ENCODE data around the gene SF3B2. TPM values are rescaled to one million over a fixed set of nuclear protein-coding genes. Genes with fewer than 3 reads are reported as not detected.
A peak's percentile ranks its signal among the peaks of the same experiment; 100 is the strongest.

The SF3B2 gene
- total RNA-seq, 1 donor = 130 TPM

GRCh38 chr11:66012371-66012945 lies 39.7 kb upstream of the SF3B2 start:
- TF ChIP-seq CTCF (IDR thresholded peaks at IDR 0.05; ENCODE audit: insufficient read depth, low read depth, low read length) = no peak
- no peak for DNase-seq (ENCODE audit: low read depth)
- H3K4me3 ChIP-seq (ENCODE audit: low read depth, low read length) = no peak overlapping the region

- TF ChIP-seq CTCF (IDR thresholded peaks at IDR 0.05; ENCODE audit: insufficient read depth, low read depth, low read length) = no peak
- DNase-seq (ENCODE audit: low read depth) = no peak
Observed at GRCh38 chr11:66012946-66013761, 39.0 kb upstream of the SF3B2 start.

GRCh38 chr11:66013762-66014100 lies 38.4 kb upstream of the SF3B2 start:
- TF ChIP-seq CTCF (IDR thresholded peaks at IDR 0.05; ENCODE audit: insufficient read depth, low read depth, low read length) = no peak
- DNase-seq (ENCODE audit: low read depth) = no peak
- H3K4me3 ChIP-seq (ENCODE audit: low read depth, low read length) = no peak overlapping the region

More at GRCh38 chr11:66012946-66013761, 39.0 kb upstream of the SF3B2 start:
- H3K4me3 ChIP-seq (ENCODE audit: low read depth, low read length) = no peak overlapping the region

- no peak overlapping the region for H3K4me3 ChIP-seq (ENCODE audit: low read depth, low read length)
- DNase-seq (ENCODE audit: low read depth) = no peak
- TF ChIP-seq CTCF (IDR thresholded peaks at IDR 0.05; ENCODE audit: insufficient read depth, low read depth, low read length) = no peak
Observed at GRCh38 chr11:66014804-66015453, 37.2 kb upstream of the SF3B2 start.

- H3K4me3 ChIP-seq (ENCODE audit: low read depth, low read length) = no peak overlapping the region
- no peak for TF ChIP-seq CTCF (IDR thresholded peaks at IDR 0.05; ENCODE audit: insufficient read depth, low read depth, low read length)
- DNase-seq (ENCODE audit: low read depth) = peak; percentile 12
Observed at GRCh38 chr11:66015454-66015881, 36.7 kb upstream of the SF3B2 start.

GRCh38 chr11:66015936-66016792 lies 36.0 kb upstream of the SF3B2 start:
- no peak for DNase-seq (ENCODE audit: low read depth)
- no peak for TF ChIP-seq CTCF (IDR thresholded peaks at IDR 0.05; ENCODE audit: insufficient read depth, low read depth, low read length)
- H3K4me3 ChIP-seq (ENCODE audit: low read depth, low read length) = no peak overlapping the region
